Skeletal muscle cell (primary cell): Measurements from ENCODE around the gene TFEB.

ENCODE experiments used
- DNase-seq: peaks from one replicate; pipeline ENCODE4 v3.0.0-alpha.2; 2010; ENCODE audit warnings: low read depth
- H3K4me3 ChIP-seq: 2 replicates; pipeline ENCODE4 v1.5.1; 2011; ENCODE audit warnings: low read depth, mild to moderate bottlenecking, control low read depth, low read length, moderate library complexity

Gene TFEB

GRCh38 chr6:41741625-41742490 lies 6.5 kb upstream of the TFEB start:
- H3K4me3 ChIP-seq, result no peak overlapping the region
- no peak for DNase-seq

- no peak for DNase-seq
- H3K4me3 ChIP-seq, result no peak overlapping the region
Measured at GRCh38 chr6:41740366-41741162, 5.2 kb upstream of the TFEB start.

- no peak overlapping the region for H3K4me3 ChIP-seq
- DNase-seq, result no peak
Measured at GRCh38 chr6:41739041-41739440, 3.6 kb upstream of the TFEB start.

GRCh38 chr6:41737591-41738130 lies 2.3 kb upstream of the TFEB start:
- no peak overlapping the region for H3K4me3 ChIP-seq

GRCh38 chr6:41736800-41737555 lies 1.6 kb upstream of the TFEB start:
- no peak for DNase-seq
- H3K4me3 ChIP-seq, result no peak overlapping the region

More at GRCh38 chr6:41737591-41738130, 2.3 kb upstream of the TFEB start:
- no peak for DNase-seq

- DNase-seq, result no peak
- H3K4me3 ChIP-seq, result no peak overlapping the region
Measured at GRCh38 chr6:41736186-41736733, 852 bp upstream of the TFEB start.

GRCh38 chr6:41734666-41735426 lies 562 bp downstream of the TFEB start:
- peak overlapping the region; percentile 65 for H3K4me3 ChIP-seq

GRCh38 chr6:41733707-41734665 lies 1.4 kb downstream of the TFEB start:
- DNase-seq, result peak; percentile 25
- H3K4me3 ChIP-seq, result peak overlapping the region; percentile 65

More at GRCh38 chr6:41734666-41735426, 562 bp downstream of the TFEB start:
- no peak for DNase-seq

- H3K4me3 ChIP-seq, result peak overlapping the region; percentile 65
- no peak for DNase-seq
Measured at GRCh38 chr6:41733360-41733706, 2.1 kb downstream of the TFEB start.

GRCh38 chr6:41732591-41733359 lies 2.6 kb downstream of the TFEB start:
- H3K4me3 ChIP-seq, result no peak overlapping the region
- no peak for DNase-seq

- DNase-seq, result no peak
- no peak overlapping the region for H3K4me3 ChIP-seq
Measured at GRCh38 chr6:41732149-41732548, 3.3 kb downstream of the TFEB start.

- no peak for DNase-seq
- H3K4me3 ChIP-seq, result no peak overlapping the region
Measured at GRCh38 chr6:41731561-41732086, 3.8 kb downstream of the TFEB start.

GRCh38 chr6:41730531-41731436 lies 4.6 kb downstream of the TFEB start:
- no peak overlapping the region for H3K4me3 ChIP-seq
- DNase-seq, result no peak

GRCh38 chr6:41729624-41730023 lies 5.8 kb downstream of the TFEB start:
- no peak for DNase-seq
- H3K4me3 ChIP-seq, result no peak overlapping the region

- H3K4me3 ChIP-seq, result no peak overlapping the region
- DNase-seq, result no peak
Measured at GRCh38 chr6:41728954-41729353, 6.5 kb downstream of the TFEB start.
